GM18867 (cell line): ENCODE measurements around the gene IL13.
"Not testable (repeated sequence)": the region's sequence is repeated elsewhere in the genome, so short reads cannot be mapped to it uniquely, and the experiment has no call there.

Source experiments
- ATAC-seq: cut with Tn5 transposase; IDR thresholded peaks from one replicate; pipeline ENCODE4 v1.9.1; 2021; ENCODE audit warnings: mild to moderate bottlenecking, moderate library complexity; ENCODE audit not compliant: unreplicated experiment

The IL13 gene

DNA sequence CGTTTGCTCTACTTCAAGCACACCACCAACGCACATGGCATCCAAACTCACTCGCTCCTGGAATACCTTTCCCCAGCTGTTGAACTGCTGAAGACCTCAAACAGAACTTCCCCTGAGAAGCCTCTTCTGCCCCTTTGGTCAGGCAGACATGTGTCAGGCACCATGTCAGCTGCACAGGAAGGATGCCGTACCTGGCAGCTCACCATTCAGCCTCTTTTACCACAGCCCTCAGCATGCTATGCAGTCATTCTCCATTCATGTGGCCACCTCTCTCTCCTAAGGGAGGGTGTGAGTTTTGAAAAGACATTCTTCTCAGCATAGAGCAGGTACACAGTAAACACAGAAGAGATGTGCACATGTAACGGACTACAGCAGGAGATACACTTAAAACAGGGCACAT is 30.0 kb downstream of the IL13 start:
- ATAC-seq, result no peak

DNA sequence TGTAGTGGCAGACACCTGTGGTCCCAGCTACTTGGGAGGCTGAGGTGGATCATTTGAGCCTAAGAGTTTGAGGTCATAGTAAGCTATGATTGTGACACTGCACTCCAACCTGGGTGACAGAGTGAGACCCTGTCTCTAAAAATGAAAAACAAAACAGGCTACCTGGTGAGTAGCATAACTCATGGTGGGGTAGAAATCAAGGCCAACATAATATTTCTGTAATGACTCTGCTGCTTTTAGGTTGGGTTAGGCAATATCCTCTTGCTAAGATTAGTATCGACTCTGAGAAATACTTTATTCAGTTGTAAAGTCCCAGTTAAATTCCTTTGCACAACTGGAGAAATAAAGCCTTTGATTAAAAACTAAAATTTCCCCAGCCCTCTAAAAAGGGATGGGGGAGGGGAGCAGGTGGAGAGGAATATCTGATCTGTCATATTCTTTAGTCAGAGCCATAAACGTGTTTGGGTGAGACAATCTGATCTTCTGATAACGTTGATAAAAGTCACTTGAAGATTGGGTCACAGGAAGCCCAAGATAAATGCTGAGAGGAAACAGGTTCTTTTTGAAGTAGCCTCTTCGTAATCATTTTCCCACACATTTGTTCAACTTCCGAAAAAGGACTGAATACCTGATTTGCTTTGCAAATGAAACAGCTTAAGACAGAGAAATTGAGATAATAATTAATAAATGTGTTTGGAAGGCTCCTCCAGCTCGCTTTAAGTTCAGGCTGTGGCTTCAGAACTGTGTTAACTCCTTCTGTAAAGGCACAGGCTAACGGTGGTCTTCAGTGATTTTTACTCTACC is 30.8 kb downstream of the IL13 start:
- ATAC-seq, result no peak

GRCh38 chr5:132689513-132689912 is 31.5 kb downstream of the IL13 start:
- no peak for ATAC-seq

DNA sequence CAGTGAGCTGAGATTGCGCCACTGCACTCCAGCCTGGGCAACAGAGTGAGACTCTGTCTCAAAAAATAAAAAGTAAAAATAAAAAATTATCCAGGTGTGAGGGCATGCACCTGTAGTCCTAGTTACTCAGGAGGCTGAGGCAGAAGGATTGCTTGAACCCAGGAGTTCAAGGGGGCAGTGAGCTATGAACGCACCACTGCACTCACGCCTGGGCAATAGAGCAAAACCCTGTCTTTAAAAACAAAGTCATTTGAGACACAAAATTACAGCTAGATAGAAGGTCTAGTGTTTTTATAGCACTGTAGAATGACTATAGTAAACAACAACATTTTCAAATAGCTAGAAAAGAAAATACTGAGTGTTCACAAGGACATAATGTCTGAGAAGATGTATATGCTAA is 32.2 kb downstream of the IL13 start:
- ATAC-seq, result no peak

- ATAC-seq, result not testable (repeated sequence)
Observed at GRCh38 chr5:132691755-132692631, 34.0 kb downstream of the IL13 start.

GRCh38 chr5:132692632-132692967 is 34.6 kb downstream of the IL13 start:
- no peak for ATAC-seq

- ATAC-seq, result no peak
Observed at GRCh38 chr5:132695956-132696355, 38.0 kb downstream of the IL13 start.

GRCh38 chr5:132704875-132705274 is 46.9 kb downstream of the IL13 start:
- ATAC-seq, result no peak

GRCh38 chr5:132708645-132709044 is 50.7 kb downstream of the IL13 start:
- no peak for ATAC-seq
